GM23338 (cell line): ENCODE results near the gene BMP5. TPM values are rescaled to one million over a fixed set of nuclear protein-coding genes. Genes with fewer than 3 reads are reported as not detected.

Experiments
- ATAC-seq: fragments of 200-7000 bp; cut with Tn5 transposase; 3 replicates; pipeline ENCODE4 v1.9.1; 2020
- DNase-seq: peaks from one replicate; pipeline ENCODE4 v3.0.0-alpha.2; 2015; ENCODE audit warnings: low spot score
- H2AFZ ChIP-seq: fragments of 200-600 bp; sonication (generic); 2 replicates; pipeline ENCODE4 v1.8.0; 2016; ENCODE audit warnings: antibody characterized with exemption, mild to moderate bottlenecking, moderate library complexity
- H3F3A ChIP-seq: fragments of 200-600 bp; sonication (generic); replicated peaks from 2 replicates; pipeline ENCODE4 v1.8.0; 2017; ENCODE audit warnings: antibody characterized with exemption, mixed run types, low read depth
- H3K27ac ChIP-seq: fragments of 200-600 bp; sonication (generic); 2 replicates; pipeline ENCODE4 v1.6.1; 2016; ENCODE audit warnings: low read depth
- H3K27me3 ChIP-seq: fragments of 200-600 bp; sonication (generic); 2 replicates; pipeline ENCODE4 v1.8.0; 2016; ENCODE audit warnings: mild to moderate bottlenecking, mixed run types, moderate library complexity; ENCODE audit not compliant: insufficient read depth
- H3K36me3 ChIP-seq: fragments of 200-600 bp; sonication (generic); 2 replicates; pipeline ENCODE4 v1.8.0; 2016; ENCODE audit warnings: mild to moderate bottlenecking; ENCODE audit not compliant: insufficient read depth
- H3K4me1 ChIP-seq: fragments of 200-600 bp; sonication (generic); 2 replicates; pipeline ENCODE4 v1.8.0; 2016; ENCODE audit warnings: mild to moderate bottlenecking, moderate library complexity; ENCODE audit not compliant: insufficient read depth
- H3K4me2 ChIP-seq: fragments of 200-600 bp; sonication (generic); 2 replicates; pipeline ENCODE4 v1.7.1; 2017; ENCODE audit warnings: mixed run types
- H3K4me3 ChIP-seq: fragments of 200-600 bp; sonication (generic); 2 replicates; pipeline ENCODE4 v1.6.1; 2016; ENCODE audit warnings: mixed run types
- H3K79me2 ChIP-seq: fragments of 200-600 bp; sonication (generic); replicated peaks from 2 replicates; pipeline ENCODE4 v1.8.0; 2017; ENCODE audit warnings: mild to moderate bottlenecking; ENCODE audit not compliant: insufficient read depth
- H3K9me2 ChIP-seq: fragments of 200-600 bp; sonication (generic); 2 replicates; pipeline ENCODE4 v1.8.0; 2017; ENCODE audit not compliant: insufficient read depth
- H4K20me1 ChIP-seq: fragments of 200-600 bp; sonication (generic); replicated peaks from 2 replicates; pipeline ENCODE4 v1.8.0; 2017; ENCODE audit warnings: mild to moderate bottlenecking; ENCODE audit not compliant: insufficient read depth
- H3K27ac Mint-ChIP-seq: 2 replicates; pipeline ENCODE4 v1.8.0; 2020; ENCODE audit warnings: inconsistent platforms, mild to moderate bottlenecking, moderate library complexity, mixed read lengths
- H3K27me3 Mint-ChIP-seq: 3 replicates; pipeline ENCODE4 v1.8.0; 2022; ENCODE audit warnings: low read depth, mild to moderate bottlenecking, moderate library complexity, mixed read lengths, inconsistent platforms; ENCODE audit not compliant: insufficient read depth, poor library complexity
- H3K36me3 Mint-ChIP-seq: 3 replicates; pipeline ENCODE4 v1.8.0; 2021; ENCODE audit warnings: low read depth, mild to moderate bottlenecking, inconsistent platforms, moderate library complexity, mixed read lengths
- H3K4me1 Mint-ChIP-seq: 3 replicates; pipeline ENCODE4 v1.8.0; 2020; ENCODE audit warnings: mild to moderate bottlenecking, inconsistent platforms, mixed read lengths
- H3K4me3 Mint-ChIP-seq: 3 replicates; pipeline ENCODE4 v1.8.0; 2021; ENCODE audit warnings: moderate library complexity, mild to moderate bottlenecking, inconsistent platforms, mixed read lengths
- H3K9me3 Mint-ChIP-seq: 3 replicates; pipeline ENCODE4 v1.8.0; 2020; ENCODE audit warnings: moderate library complexity, mild to moderate bottlenecking, inconsistent platforms, mixed read lengths
- CREB1 ChIP-seq: fragments of 250-450 bp; sonication (Bioruptor Pico); IDR thresholded peaks from 2 replicates; pipeline ENCODE4 v1.5.0; 2020; ENCODE audit warnings: low read depth, mild to moderate bottlenecking, moderate library complexity
- EZH2 ChIP-seq: fragments of 200-600 bp; sonication (generic); IDR thresholded peaks from one replicate; pipeline ENCODE4 v1.8.0; 2017; ENCODE audit warnings: antibody characterized with exemption, mild to moderate bottlenecking, low read depth; ENCODE audit not compliant: unreplicated experiment
- EZH2phosphoT487 ChIP-seq: fragments of 200-600 bp; sonication (generic); IDR thresholded peaks from one replicate; pipeline ENCODE4 v1.8.1; 2018; ENCODE audit warnings: antibody characterized with exemption; ENCODE audit not compliant: unreplicated experiment
- JUNB ChIP-seq: IDR thresholded peaks from one replicate; pipeline ENCODE4 v1.6.1; 2016; ENCODE audit warnings: antibody characterized with exemption; ENCODE audit not compliant: unreplicated experiment
- NANOG ChIP-seq: IDR thresholded peaks from 2 replicates; pipeline ENCODE4 v1.6.1; 2016; ENCODE audit warnings: antibody characterized with exemption, borderline replicate concordance
- POLR2AphosphoS5 ChIP-seq: IDR thresholded peaks from 2 replicates; pipeline ENCODE4 v1.6.1; 2016; ENCODE audit warnings: antibody characterized with exemption, low read depth
- STAT1 ChIP-seq: IDR thresholded peaks from one replicate; pipeline ENCODE4 v1.6.1; 2016; ENCODE audit warnings: antibody characterized with exemption; ENCODE audit not compliant: unreplicated experiment
- ZNF114 ChIP-seq: fragments of 250-450 bp; sonication (Bioruptor Pico); IDR thresholded peaks from 2 replicates; pipeline ENCODE4 v1.5.0; 2020; ENCODE audit warnings: mild to moderate bottlenecking, moderate library complexity
- ZNF331 ChIP-seq: fragments of 250-450 bp; sonication (Bioruptor Pico); IDR thresholded peaks from 2 replicates; pipeline ENCODE4 v1.5.0; 2020; ENCODE audit warnings: low read depth, mild to moderate bottlenecking, moderate library complexity
- polyA plus RNA-seq: library from polyadenylated mRNA; unstranded; fragments of >200 nt; fragmentation: Nextera tagmentation; extraction: Ambion mirVana; gene quantifications from 2 replicates; pipeline ENCODE4 v1.2.1, GENCODE V29; 2016
- total RNA-seq: library from RNA; depleted of rRNA; stranded (reverse); fragments of >200 nt; shearing (Covaris generic); gene quantifications from 2 replicates; pipeline ENCODE4 v1.2.3, GENCODE V29; 2014
- TF ChIP-seq, protein P1 (sequence below): fragments of 250-450 bp; sonication (Bioruptor Pico); IDR thresholded peaks from 2 replicates; pipeline ENCODE4 v1.5.0; 2020; ENCODE audit warnings: mild to moderate bottlenecking, moderate library complexity
- TF ChIP-seq, protein P2 (sequence below): IDR thresholded peaks from one replicate; pipeline ENCODE4 v1.6.1; 2018; ENCODE audit warnings: antibody characterized with exemption; ENCODE audit not compliant: unreplicated experiment
- TF ChIP-seq, protein P3 (sequence below): IDR thresholded peaks from 2 replicates; pipeline ENCODE4 v1.6.1; 2016; ENCODE audit warnings: antibody characterized with exemption
- TF ChIP-seq, protein P4 (sequence below), 2 experiments: fragments of 200-600 bp in 1 of 2; sonication (generic) in 1 of 2; conservative IDR thresholded peaks; 2 replicates each; pipeline versions ENCODE4 v1.5.1 to v1.6.1; 2016 to 2017; ENCODE audit warnings: antibody characterized with exemption in 2 of 2, low read depth in 2 of 2, mild to moderate bottlenecking in 2 of 2, moderate library complexity in 1 of 2

Gene BMP5
- total and polyA plus RNA-seq, 2 experiments from 2014 or later = 0.06 to 0.07 TPM

DNA sequence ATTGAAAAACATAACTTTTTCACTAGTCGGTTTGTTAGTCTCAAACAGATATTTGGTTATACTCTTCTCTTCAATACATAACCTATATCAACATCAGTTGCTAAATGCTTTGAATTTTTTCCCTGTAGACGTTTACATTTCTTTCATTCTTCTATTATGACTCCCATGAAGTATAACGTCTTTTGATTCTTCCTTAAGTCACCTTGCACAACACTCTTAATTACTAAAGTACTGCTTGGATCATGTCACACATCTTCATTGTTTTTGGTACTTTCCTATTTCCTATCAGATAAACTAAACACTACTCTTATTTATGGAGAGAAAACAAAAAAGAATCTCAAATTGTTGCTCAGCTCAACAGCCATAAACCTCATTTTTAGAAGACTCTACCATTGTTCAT lies 23.0 kb upstream of the BMP5 start:
- H3K79me2 ChIP-seq = no peaks in the 10 kb centered on the region
- H3K27ac ChIP-seq = no peak overlapping the region
- no peak overlapping the region; the same call in 1 of the 2 replicates for H2AFZ ChIP-seq
- Mint-ChIP-seq H3K27me3 (peaks cover 3% of the 10 kb centered on the region), H3K27ac (no peak overlapping the region), H3K4me3 (no peak overlapping the region), H3K9me3 (no peaks in the 10 kb centered on the region), H3K36me3 (no peaks in the 10 kb centered on the region), H3K4me1 (peaks cover 6% of the 10 kb centered on the region)
- H3K4me1 ChIP-seq = peaks cover 5% of the 10 kb centered on the region; the same call in 1 of the 2 replicates
- TF ChIP-seq, protein P1, sequence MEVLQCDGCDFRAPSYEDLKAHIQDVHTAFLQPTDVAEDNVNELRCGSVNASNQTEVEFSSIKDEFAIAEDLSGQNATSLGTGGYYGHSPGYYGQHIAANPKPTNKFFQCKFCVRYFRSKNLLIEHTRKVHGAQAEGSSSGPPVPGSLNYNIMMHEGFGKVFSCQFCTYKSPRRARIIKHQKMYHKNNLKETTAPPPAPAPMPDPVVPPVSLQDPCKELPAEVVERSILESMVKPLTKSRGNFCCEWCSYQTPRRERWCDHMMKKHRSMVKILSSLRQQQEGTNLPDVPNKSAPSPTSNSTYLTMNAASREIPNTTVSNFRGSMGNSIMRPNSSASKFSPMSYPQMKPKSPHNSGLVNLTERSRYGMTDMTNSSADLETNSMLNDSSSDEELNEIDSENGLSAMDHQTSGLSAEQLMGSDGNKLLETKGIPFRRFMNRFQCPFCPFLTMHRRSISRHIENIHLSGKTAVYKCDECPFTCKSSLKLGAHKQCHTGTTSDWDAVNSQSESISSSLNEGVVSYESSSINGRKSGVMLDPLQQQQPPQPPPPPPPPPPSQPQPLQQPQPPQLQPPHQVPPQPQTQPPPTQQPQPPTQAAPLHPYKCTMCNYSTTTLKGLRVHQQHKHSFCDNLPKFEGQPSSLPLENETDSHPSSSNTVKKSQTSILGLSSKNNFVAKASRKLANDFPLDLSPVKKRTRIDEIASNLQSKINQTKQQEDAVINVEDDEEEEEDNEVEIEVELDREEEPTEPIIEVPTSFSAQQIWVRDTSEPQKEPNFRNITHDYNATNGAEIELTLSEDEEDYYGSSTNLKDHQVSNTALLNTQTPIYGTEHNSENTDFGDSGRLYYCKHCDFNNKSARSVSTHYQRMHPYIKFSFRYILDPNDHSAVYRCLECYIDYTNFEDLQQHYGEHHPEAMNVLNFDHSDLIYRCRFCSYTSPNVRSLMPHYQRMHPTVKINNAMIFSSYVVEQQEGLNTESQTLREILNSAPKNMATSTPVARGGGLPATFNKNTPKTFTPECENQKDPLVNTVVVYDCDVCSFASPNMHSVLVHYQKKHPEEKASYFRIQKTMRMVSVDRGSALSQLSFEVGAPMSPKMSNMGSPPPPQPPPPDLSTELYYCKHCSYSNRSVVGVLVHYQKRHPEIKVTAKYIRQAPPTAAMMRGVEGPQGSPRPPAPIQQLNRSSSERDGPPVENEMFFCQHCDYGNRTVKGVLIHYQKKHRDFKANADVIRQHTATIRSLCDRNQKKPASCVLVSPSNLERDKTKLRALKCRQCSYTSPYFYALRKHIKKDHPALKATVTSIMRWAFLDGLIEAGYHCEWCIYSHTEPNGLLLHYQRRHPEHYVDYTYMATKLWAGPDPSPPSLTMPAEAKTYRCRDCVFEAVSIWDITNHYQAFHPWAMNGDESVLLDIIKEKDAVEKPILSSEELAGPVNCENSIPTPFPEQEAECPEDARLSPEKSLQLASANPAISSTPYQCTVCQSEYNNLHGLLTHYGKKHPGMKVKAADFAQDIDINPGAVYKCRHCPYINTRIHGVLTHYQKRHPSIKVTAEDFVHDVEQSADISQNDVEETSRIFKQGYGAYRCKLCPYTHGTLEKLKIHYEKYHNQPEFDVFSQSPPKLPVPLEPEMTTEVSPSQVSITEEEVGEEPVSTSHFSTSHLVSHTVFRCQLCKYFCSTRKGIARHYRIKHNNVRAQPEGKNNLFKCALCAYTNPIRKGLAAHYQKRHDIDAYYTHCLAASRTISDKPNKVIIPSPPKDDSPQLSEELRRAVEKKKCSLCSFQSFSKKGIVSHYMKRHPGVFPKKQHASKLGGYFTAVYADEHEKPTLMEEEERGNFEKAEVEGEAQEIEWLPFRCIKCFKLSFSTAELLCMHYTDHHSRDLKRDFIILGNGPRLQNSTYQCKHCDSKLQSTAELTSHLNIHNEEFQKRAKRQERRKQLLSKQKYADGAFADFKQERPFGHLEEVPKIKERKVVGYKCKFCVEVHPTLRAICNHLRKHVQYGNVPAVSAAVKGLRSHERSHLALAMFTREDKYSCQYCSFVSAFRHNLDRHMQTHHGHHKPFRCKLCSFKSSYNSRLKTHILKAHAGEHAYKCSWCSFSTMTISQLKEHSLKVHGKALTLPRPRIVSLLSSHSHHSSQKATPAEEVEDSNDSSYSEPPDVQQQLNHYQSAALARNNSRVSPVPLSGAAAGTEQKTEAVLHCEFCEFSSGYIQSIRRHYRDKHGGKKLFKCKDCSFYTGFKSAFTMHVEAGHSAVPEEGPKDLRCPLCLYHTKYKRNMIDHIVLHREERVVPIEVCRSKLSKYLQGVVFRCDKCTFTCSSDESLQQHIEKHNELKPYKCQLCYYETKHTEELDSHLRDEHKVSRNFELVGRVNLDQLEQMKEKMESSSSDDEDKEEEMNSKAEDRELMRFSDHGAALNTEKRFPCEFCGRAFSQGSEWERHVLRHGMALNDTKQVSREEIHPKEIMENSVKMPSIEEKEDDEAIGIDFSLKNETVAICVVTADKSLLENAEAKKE (CRISPR knock-in tag) = no peak
- TF ChIP-seq, protein P2, sequence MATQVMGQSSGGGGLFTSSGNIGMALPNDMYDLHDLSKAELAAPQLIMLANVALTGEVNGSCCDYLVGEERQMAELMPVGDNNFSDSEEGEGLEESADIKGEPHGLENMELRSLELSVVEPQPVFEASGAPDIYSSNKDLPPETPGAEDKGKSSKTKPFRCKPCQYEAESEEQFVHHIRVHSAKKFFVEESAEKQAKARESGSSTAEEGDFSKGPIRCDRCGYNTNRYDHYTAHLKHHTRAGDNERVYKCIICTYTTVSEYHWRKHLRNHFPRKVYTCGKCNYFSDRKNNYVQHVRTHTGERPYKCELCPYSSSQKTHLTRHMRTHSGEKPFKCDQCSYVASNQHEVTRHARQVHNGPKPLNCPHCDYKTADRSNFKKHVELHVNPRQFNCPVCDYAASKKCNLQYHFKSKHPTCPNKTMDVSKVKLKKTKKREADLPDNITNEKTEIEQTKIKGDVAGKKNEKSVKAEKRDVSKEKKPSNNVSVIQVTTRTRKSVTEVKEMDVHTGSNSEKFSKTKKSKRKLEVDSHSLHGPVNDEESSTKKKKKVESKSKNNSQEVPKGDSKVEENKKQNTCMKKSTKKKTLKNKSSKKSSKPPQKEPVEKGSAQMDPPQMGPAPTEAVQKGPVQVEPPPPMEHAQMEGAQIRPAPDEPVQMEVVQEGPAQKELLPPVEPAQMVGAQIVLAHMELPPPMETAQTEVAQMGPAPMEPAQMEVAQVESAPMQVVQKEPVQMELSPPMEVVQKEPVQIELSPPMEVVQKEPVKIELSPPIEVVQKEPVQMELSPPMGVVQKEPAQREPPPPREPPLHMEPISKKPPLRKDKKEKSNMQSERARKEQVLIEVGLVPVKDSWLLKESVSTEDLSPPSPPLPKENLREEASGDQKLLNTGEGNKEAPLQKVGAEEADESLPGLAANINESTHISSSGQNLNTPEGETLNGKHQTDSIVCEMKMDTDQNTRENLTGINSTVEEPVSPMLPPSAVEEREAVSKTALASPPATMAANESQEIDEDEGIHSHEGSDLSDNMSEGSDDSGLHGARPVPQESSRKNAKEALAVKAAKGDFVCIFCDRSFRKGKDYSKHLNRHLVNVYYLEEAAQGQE = no peak
- TF ChIP-seq ZNF114 (CRISPR knock-in tag) = no peak
- no peak for TF ChIP-seq ZNF331
- TF ChIP-seq, protein P3, sequence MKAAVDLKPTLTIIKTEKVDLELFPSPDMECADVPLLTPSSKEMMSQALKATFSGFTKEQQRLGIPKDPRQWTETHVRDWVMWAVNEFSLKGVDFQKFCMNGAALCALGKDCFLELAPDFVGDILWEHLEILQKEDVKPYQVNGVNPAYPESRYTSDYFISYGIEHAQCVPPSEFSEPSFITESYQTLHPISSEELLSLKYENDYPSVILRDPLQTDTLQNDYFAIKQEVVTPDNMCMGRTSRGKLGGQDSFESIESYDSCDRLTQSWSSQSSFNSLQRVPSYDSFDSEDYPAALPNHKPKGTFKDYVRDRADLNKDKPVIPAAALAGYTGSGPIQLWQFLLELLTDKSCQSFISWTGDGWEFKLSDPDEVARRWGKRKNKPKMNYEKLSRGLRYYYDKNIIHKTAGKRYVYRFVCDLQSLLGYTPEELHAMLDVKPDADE = no peak
- no peak for TF ChIP-seq POLR2AphosphoS5
- TF ChIP-seq, protein P4, sequence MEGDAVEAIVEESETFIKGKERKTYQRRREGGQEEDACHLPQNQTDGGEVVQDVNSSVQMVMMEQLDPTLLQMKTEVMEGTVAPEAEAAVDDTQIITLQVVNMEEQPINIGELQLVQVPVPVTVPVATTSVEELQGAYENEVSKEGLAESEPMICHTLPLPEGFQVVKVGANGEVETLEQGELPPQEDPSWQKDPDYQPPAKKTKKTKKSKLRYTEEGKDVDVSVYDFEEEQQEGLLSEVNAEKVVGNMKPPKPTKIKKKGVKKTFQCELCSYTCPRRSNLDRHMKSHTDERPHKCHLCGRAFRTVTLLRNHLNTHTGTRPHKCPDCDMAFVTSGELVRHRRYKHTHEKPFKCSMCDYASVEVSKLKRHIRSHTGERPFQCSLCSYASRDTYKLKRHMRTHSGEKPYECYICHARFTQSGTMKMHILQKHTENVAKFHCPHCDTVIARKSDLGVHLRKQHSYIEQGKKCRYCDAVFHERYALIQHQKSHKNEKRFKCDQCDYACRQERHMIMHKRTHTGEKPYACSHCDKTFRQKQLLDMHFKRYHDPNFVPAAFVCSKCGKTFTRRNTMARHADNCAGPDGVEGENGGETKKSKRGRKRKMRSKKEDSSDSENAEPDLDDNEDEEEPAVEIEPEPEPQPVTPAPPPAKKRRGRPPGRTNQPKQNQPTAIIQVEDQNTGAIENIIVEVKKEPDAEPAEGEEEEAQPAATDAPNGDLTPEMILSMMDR (conservative IDR thresholded peaks at IDR 0.05; ENCODE audit: low read depth in 2 of 2) = no peak
- no peak for TF ChIP-seq NANOG
- TF ChIP-seq STAT1 = no peak
- TF ChIP-seq CREB1 (CRISPR knock-in tag) = no peak
- no peak for TF ChIP-seq EZH2
- no peak for TF ChIP-seq EZH2phosphoT487
- TF ChIP-seq JUNB = no peak
- H3K4me3 ChIP-seq = no peak overlapping the region
- ATAC-seq (no peak), DNase-seq (no peak)
- no peak overlapping the region for H3K4me2 ChIP-seq
- H3K27me3 ChIP-seq = no peaks in the 10 kb centered on the region
- peaks cover 5% of the 10 kb centered on the region; the same call in 1 of the 2 replicates for H3K9me2 ChIP-seq
- no peaks in the 10 kb centered on the region for H4K20me1 ChIP-seq
- no peaks in the 10 kb centered on the region for H3F3A ChIP-seq
- no peaks in the 10 kb centered on the region for H3K36me3 ChIP-seq
